SK-N-SH treated with all-trans-retinoic acid at 6 μM for 48 hours (cell line): Measurements from ENCODE around the gene GRAMD4.
"Not testable (repeated sequence)": the region's sequence is repeated elsewhere in the genome, so short reads cannot be mapped to it uniquely, and the experiment has no call there.

Experiments
- ATAC-seq: fragments of 200-7000 bp; cut with Tn5 transposase; 3 replicates; pipeline ENCODE4 v1.9.1; 2020; ENCODE audit warnings: mild to moderate bottlenecking, moderate library complexity
- ARNTL ChIP-seq: fragments of 450-650 bp; formaldehyde crosslinking; IDR thresholded peaks from 2 replicates; pipeline ENCODE4 v1.5.0; 2020; ENCODE audit warnings: low read depth, mild to moderate bottlenecking, moderate library complexity, borderline replicate concordance
- CREB5 ChIP-seq: fragments of 250-450 bp; sonication (Bioruptor Pico); IDR thresholded peaks from 2 replicates; pipeline ENCODE4 v1.5.1; 2020; ENCODE audit warnings: low read depth, mild to moderate bottlenecking, moderate library complexity
- CSDC2 ChIP-seq: fragments of 250-450 bp; sonication (Bioruptor Pico); IDR thresholded peaks from 2 replicates; pipeline ENCODE4 v1.5.0; 2020; ENCODE audit warnings: mild to moderate bottlenecking, moderate library complexity
- CSRNP3 ChIP-seq: fragments of 250-450 bp; sonication (Bioruptor Pico); IDR thresholded peaks from 2 replicates; pipeline ENCODE4 v1.5.1; 2021; ENCODE audit warnings: mild to moderate bottlenecking, moderate library complexity
- ESRRG ChIP-seq: fragments of 250-450 bp; sonication (Bioruptor Pico); IDR thresholded peaks from 2 replicates; pipeline ENCODE4 v1.6.1; 2021; ENCODE audit warnings: mild to moderate bottlenecking
- GLIS3 ChIP-seq: fragments of 250-450 bp; sonication (Bioruptor Pico); IDR thresholded peaks from 2 replicates; pipeline ENCODE4 v1.5.0; 2020; ENCODE audit warnings: mild to moderate bottlenecking, moderate library complexity
- ISL1 ChIP-seq: fragments of 250-450 bp; sonication (Bioruptor Pico); IDR thresholded peaks from 2 replicates; pipeline ENCODE4 v2.1.2; 2022; ENCODE audit warnings: mild to moderate bottlenecking, moderate library complexity
- OSR1 ChIP-seq: fragments of 250-450 bp; sonication (Bioruptor Pico); IDR thresholded peaks from 2 replicates; pipeline ENCODE4 v1.8.0; 2022; ENCODE audit warnings: moderate library complexity, mild to moderate bottlenecking, inconsistent platforms
- POU6F1 ChIP-seq: fragments of 250-450 bp; sonication (Bioruptor Pico); IDR thresholded peaks from 2 replicates; pipeline ENCODE4 v1.8.0; 2021; ENCODE audit warnings: low read depth, mild to moderate bottlenecking, moderate library complexity, borderline replicate concordance
- RARB ChIP-seq: fragments of 250-450 bp; sonication (Bioruptor Pico); IDR thresholded peaks from 2 replicates; pipeline ENCODE4 v1.8.0; 2021; ENCODE audit warnings: mild to moderate bottlenecking, moderate library complexity
- SNAI2 ChIP-seq: fragments of 250-450 bp; sonication (Bioruptor Pico); IDR thresholded peaks from 2 replicates; pipeline ENCODE4 v1.5.0; 2020; ENCODE audit warnings: mild to moderate bottlenecking, moderate library complexity
- TCF4 ChIP-seq: fragments of 250-450 bp; sonication (Bioruptor Pico); IDR thresholded peaks from 2 replicates; pipeline ENCODE4 v1.8.0; 2021; ENCODE audit warnings: mild to moderate bottlenecking, moderate library complexity, borderline replicate concordance
- TOX ChIP-seq: fragments of 250-450 bp; sonication (Bioruptor Pico); IDR thresholded peaks from 2 replicates; pipeline ENCODE4 v1.8.0; 2021; ENCODE audit warnings: mild to moderate bottlenecking, moderate library complexity, borderline replicate concordance
- TSHZ2 ChIP-seq: fragments of 250-450 bp; sonication (Bioruptor Pico); IDR thresholded peaks from 2 replicates; pipeline ENCODE4 v1.5.0; 2020; ENCODE audit warnings: mild to moderate bottlenecking, moderate library complexity
- ZC3H10 ChIP-seq: fragments of 250-450 bp; sonication (Bioruptor Pico); IDR thresholded peaks from 2 replicates; pipeline ENCODE4 v1.5.1; 2021; ENCODE audit warnings: mild to moderate bottlenecking, moderate library complexity
- ZFP3 ChIP-seq: fragments of 250-450 bp; sonication (Bioruptor Pico); IDR thresholded peaks from 2 replicates; pipeline ENCODE4 v1.5.0; 2020; ENCODE audit warnings: mild to moderate bottlenecking, moderate library complexity
- ZFP30 ChIP-seq: fragments of 450-650 bp; formaldehyde crosslinking; IDR thresholded peaks from 2 replicates; pipeline ENCODE4 v1.5.0; 2022; ENCODE audit warnings: mild to moderate bottlenecking, moderate library complexity
- ZNF565 ChIP-seq: fragments of 450-650 bp; formaldehyde crosslinking; conservative IDR thresholded peaks from 2 replicates; pipeline ENCODE4 v1.5.0; 2020; ENCODE audit warnings: low read depth, mild to moderate bottlenecking, moderate library complexity

GRAMD4 gene

GRCh38 chr22:46619240-46619829, 851 bp upstream of the GRAMD4 start:
- TF ChIP-seq ESRRG (CRISPR knock-in tag) (no peak), ZFP3 (CRISPR knock-in tag) (peak; percentile 87; the same call in 1 of the 2 replicates)
- ATAC-seq: 0 out of 3 replicates have a peak, but pooled peaks have one; percentile 15

- ATAC-seq: no peak
Observed at GRCh38 chr22:46620588-46621242, 529 bp downstream of the GRAMD4 start.

GRCh38 chr22:46621243-46621930, 1.2 kb downstream of the GRAMD4 start:
- not testable (repeated sequence) for ATAC-seq

More at GRCh38 chr22:46620588-46621242, 529 bp downstream of the GRAMD4 start:
- no peak for TF ChIP-seq GLIS3 (CRISPR knock-in tag)
- TF ChIP-seq ESRRG (CRISPR knock-in tag): no peak
- no peak for TF ChIP-seq ARNTL (CRISPR knock-in tag)
- TF ChIP-seq SNAI2 (CRISPR knock-in tag): no peak
- no peak for TF ChIP-seq POU6F1 (CRISPR knock-in tag)
- TF ChIP-seq CSDC2 (CRISPR knock-in tag): no peak
- TF ChIP-seq ZFP30: no peak
- TF ChIP-seq CREB5 (CRISPR knock-in tag): no peak
- TF ChIP-seq RARB (CRISPR knock-in tag): no peak
- no peak for TF ChIP-seq ZC3H10 (CRISPR knock-in tag)
- TF ChIP-seq TOX (CRISPR knock-in tag): no peak
- TF ChIP-seq ZNF565 (CRISPR knock-in tag): no peak
- TF ChIP-seq TSHZ2 (CRISPR knock-in tag): no peak
- no peak for TF ChIP-seq TCF4 (CRISPR knock-in tag)
- no peak for TF ChIP-seq ZFP3 (CRISPR knock-in tag)

- TF ChIP-seq TSHZ2 (CRISPR knock-in tag) (no peak), ZNF565 (CRISPR knock-in tag) (no peak), SNAI2 (CRISPR knock-in tag) (no peak), ISL1 (CRISPR knock-in tag) (no peak), OSR1 (CRISPR knock-in tag) (no peak), TCF4 (CRISPR knock-in tag) (no peak), CREB5 (CRISPR knock-in tag) (no peak), GLIS3 (CRISPR knock-in tag) (no peak), CSRNP3 (CRISPR knock-in tag) (no peak), POU6F1 (CRISPR knock-in tag) (no peak), ZC3H10 (CRISPR knock-in tag) (no peak), CSDC2 (CRISPR knock-in tag) (no peak)
- ATAC-seq: peak; percentile 31; the same call in 1 of the 3 replicates
Observed at GRCh38 chr22:46622081-46622521, 1.9 kb downstream of the GRAMD4 start.
